Loucy (cell line): ENCODE measurements around the gene TRIO.

ENCODE experiments used
- CTCF ChIP-seq: fragments of 200-600 bp; sonication (generic); conservative IDR thresholded peaks from 2 replicates; pipeline ENCODE4 v1.5.1; 2014; ENCODE audit warnings: mild to moderate bottlenecking, antibody characterized with exemption, low read length
- EZH2phosphoT487 ChIP-seq: fragments of 200-600 bp; IDR thresholded peaks from 2 replicates; pipeline ENCODE4 v1.6.1; 2018; ENCODE audit warnings: antibody characterized with exemption, mild to moderate bottlenecking, moderate library complexity, borderline replicate concordance

GRCh38 chr5:14176888-14177287 is 33.7 kb downstream of the TRIO start:
- no peak for TF ChIP-seq CTCF
- TF ChIP-seq EZH2phosphoT487 = no peak
